Activated T-helper 1 cell treated with anti-CD3 and anti-CD28 coated beads, Interleukin-12 subunit alpha, Interleukin-12 subunit beta, Interleukin-2, Interleukin-4 antibody, amounts not matched to agents 30 ng/mL and 10 ng/mL and 1 ng/mL, durations not matched to agents 14 hours and 24 hours and 36 hours (primary cell): ENCODE data around the gene IPO4. TPM values are rescaled to one million over a fixed set of nuclear protein-coding genes. Genes with fewer than 3 reads are reported as not detected.

Experiments
- DNase-seq: peaks from one replicate; pipeline ENCODE4 v3.0.0; 2021; ENCODE audit warnings: low spot score
- H3K27ac Mint-ChIP-seq: one replicate; pipeline ENCODE4 v1.8.0; 2021; ENCODE audit warnings: mild to moderate bottlenecking, mixed read lengths
- H3K27me3 Mint-ChIP-seq: one replicate; pipeline ENCODE4 v1.8.0; 2022; ENCODE audit warnings: mild to moderate bottlenecking, moderate library complexity, mixed read lengths; ENCODE audit not compliant: insufficient read depth
- H3K36me3 Mint-ChIP-seq: one replicate; pipeline ENCODE4 v1.8.0; 2021; ENCODE audit warnings: low read depth, mixed read lengths
- H3K4me1 Mint-ChIP-seq: one replicate; pipeline ENCODE4 v1.8.0; 2021; ENCODE audit warnings: low read depth, mixed read lengths
- H3K4me3 Mint-ChIP-seq: one replicate; pipeline ENCODE4 v1.8.0; 2021; ENCODE audit warnings: mild to moderate bottlenecking, moderate library complexity, mixed read lengths
- H3K9me3 Mint-ChIP-seq: one replicate; pipeline ENCODE4 v1.8.0; 2021; ENCODE audit warnings: mixed read lengths
- intact Hi-C: fragments of 100-400 bp; cut with micrococcal nuclease; formaldehyde crosslinking; loops from one replicate; pipeline ENCODE4 v1.15.1; 2024
- total RNA-seq: library from RNA; stranded (reverse); gene quantifications from 2 replicates; pipeline ENCODE4 v1.2.3, GENCODE V29; 2022

Gene IPO4
- total RNA-seq, 1 donor from 2014 or later, result 106 TPM

- intact Hi-C loops, result loop anchor here (1.0 kb wide), 1 partner anchor 8 kb away; the partner anchor contains the start of gene IPO4
- no peak for DNase-seq
- Mint-ChIP-seq H3K27ac (peak overlapping the region; percentile 96), H3K27me3 (no peaks in the 10 kb centered on the region), H3K9me3 (no peaks in the 10 kb centered on the region), H3K36me3 (peaks cover 35% of the 10 kb centered on the region), H3K4me1 (peaks cover 61% of the 10 kb centered on the region), H3K4me3 (peak overlapping the region; percentile 97)
These were observed 7.7 kb upstream of the IPO4 start for GRCh38 chr14:24196071-24197055.

GRCh38 chr14:24195186-24196070 is 6.8 kb upstream of the IPO4 start, which contains the start of gene TM9SF1:
TM9SF1 (minus strand) TSS chr14:24195441; CDS start chr14:24195019, 422 bp downstream.
- peaks cover 37% of the 10 kb centered on the region for H3K36me3 Mint-ChIP-seq

GRCh38 chr14:24194873-24195185 is 6.2 kb upstream of the IPO4 start:
- peaks cover 67% of the 10 kb centered on the region for H3K4me1 Mint-ChIP-seq
- no peaks in the 10 kb centered on the region for H3K9me3 Mint-ChIP-seq
- H3K27ac Mint-ChIP-seq, result peak overlapping the region; percentile 96
- no peaks in the 10 kb centered on the region for H3K27me3 Mint-ChIP-seq
- intact Hi-C loops, result loop anchor here (1.0 kb wide), 3 partner anchors 18 to 48 kb away; partner anchors contain the start of genes CHMP4A, GMPR2, NEDD8 and RNF31
- peak overlapping the region; percentile 97 for H3K4me3 Mint-ChIP-seq
- peaks cover 43% of the 10 kb centered on the region for H3K36me3 Mint-ChIP-seq
- DNase-seq, result no peak

More at GRCh38 chr14:24195186-24196070, 6.8 kb upstream of the IPO4 start, which contains the start of gene TM9SF1:
- Mint-ChIP-seq H3K4me3 (peak within 1 kb of the TSS; percentile 97), H3K27me3 (no peaks in the 10 kb centered on the region), H3K4me1 (peaks cover 61% of the 10 kb centered on the region), H3K9me3 (no peaks in the 10 kb centered on the region), H3K27ac (peak within 1 kb of the TSS; percentile 96)
- intact Hi-C loops, result loop anchor here (1.0 kb wide), 4 partner anchors 7 to 48 kb away; partner anchors contain the start of genes CHMP4A, GMPR2, IPO4 and NEDD8
- DNase-seq, result peak; percentile 85

DNA sequence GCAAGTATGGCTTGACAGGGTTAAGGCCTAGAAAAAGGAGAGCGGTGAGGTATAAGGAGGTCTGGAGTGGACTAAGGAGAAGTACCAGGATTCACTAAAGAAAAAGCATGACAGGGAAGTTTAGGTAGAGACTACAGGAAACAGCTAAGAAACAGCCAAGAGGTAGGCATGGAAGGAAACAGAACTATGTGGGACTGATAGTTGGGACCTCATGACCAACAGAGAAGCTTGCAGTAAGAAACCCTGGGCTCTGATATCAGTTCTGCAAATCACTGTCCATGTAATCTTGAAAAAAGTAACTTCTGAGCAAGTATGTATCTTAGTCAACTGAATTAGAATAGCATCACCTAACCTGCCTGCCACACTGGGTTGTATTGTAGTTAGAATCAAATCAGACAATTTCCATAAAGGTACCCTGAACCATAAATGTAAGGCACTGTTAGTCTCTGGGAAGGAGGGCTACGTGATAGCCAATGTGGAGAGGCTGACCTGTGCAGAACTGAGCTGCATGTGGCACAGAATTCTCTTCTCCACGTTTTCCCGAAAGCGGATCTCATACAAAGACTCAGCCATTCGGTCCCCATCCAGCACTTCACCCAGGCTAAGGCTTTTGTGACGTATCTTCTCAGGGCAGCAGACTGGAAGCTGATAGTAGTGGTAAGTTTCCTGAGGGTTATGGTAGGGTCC is 5.7 kb upstream of the IPO4 start:
- Mint-ChIP-seq H3K27ac (peak overlapping the region; percentile 96), H3K36me3 (peaks cover 42% of the 10 kb centered on the region), H3K4me3 (peak overlapping the region; percentile 97), H3K27me3 (no peaks in the 10 kb centered on the region), H3K9me3 (no peaks in the 10 kb centered on the region), H3K4me1 (peaks cover 67% of the 10 kb centered on the region)
- intact Hi-C loops, result no loop called here
- DNase-seq, result no peak

- H3K27ac Mint-ChIP-seq, result peak overlapping the region; percentile 1
- no peak overlapping the region for H3K4me3 Mint-ChIP-seq
- no peak for DNase-seq
These were observed 4.3 kb upstream of the IPO4 start for GRCh38 chr14:24192933-24193332.

DNA sequence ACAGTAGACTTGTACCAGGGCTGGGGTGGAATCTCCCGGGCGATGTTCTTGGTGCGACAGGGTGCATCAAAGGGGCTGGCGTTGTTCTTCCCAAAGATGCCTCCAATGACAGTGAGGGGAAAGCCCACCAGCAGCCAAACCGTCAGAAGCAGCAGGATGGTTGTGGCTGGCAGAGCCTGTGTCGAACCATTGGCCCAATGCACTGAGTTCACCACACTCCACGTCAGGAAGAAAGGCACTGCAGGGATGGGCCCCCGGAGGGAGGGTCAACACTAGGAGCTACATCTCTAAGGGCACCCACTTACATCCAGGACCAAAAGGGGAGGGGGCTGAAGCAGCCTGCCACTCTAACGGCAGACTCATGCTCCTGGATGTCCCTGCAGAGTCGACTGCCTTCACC is 1.8 kb upstream of the IPO4 start:
- Mint-ChIP-seq H3K36me3 (peaks cover 47% of the 10 kb centered on the region), H3K27ac (no peak overlapping the region), H3K9me3 (no peaks in the 10 kb centered on the region), H3K27me3 (no peaks in the 10 kb centered on the region), H3K4me3 (no peak overlapping the region), H3K4me1 (peaks cover 56% of the 10 kb centered on the region)
- intact Hi-C loops, result no loop called here
- no peak for DNase-seq

More at GRCh38 chr14:24192933-24193332, 4.3 kb upstream of the IPO4 start:
- intact Hi-C loops, result no loop called here
- Mint-ChIP-seq H3K4me1 (peaks cover 62% of the 10 kb centered on the region), H3K27me3 (no peaks in the 10 kb centered on the region), H3K36me3 (peaks cover 32% of the 10 kb centered on the region), H3K9me3 (no peaks in the 10 kb centered on the region)

DNA sequence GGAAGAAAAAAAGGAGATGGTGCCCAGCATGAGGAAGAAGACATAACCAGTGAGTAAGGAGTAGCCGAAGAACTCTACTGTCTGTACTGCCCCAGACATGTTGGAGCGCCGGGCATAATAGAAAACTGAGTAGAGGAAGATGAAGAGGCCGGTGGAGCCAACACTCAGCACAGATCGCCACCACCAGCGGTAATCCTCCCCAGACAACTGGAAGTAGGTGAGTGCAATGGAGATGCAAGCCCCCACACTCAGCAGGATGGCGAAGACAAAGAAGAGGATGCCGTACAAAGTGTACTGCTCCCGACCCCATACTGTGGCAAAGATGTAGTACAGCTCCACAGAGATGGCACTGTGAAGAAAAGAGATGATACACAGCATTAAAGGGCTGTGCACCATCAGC is 844 bp upstream of the IPO4 start:
- peaks cover 48% of the 10 kb centered on the region for H3K36me3 Mint-ChIP-seq
- intact Hi-C loops, result loop anchor here (2.0 kb wide), 2 partner anchors 53 to 253 kb away; partner anchors contain the start of genes SDR39U1 and TINF2
- DNase-seq, result no peak
- H3K9me3 Mint-ChIP-seq, result no peaks in the 10 kb centered on the region
- no peaks in the 10 kb centered on the region for H3K27me3 Mint-ChIP-seq
- peak overlapping the region; percentile 86 for H3K27ac Mint-ChIP-seq
- H3K4me1 Mint-ChIP-seq, result peaks cover 50% of the 10 kb centered on the region
- H3K4me3 Mint-ChIP-seq, result no peak overlapping the region

DNA sequence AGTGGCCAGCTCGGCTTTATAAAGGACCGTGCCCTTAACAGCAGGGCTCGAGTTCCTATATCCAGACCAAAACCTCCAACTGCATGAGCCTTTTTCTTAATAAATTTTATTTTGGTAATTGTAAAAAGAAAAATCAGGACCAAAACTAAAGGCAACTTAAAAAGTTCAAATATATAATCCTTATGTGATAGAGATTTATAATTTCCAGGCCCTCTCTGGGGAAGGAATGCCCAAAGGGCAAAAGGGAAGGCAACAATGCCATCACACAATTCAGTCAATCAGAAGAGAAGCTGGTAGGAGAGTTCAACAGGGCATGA is 401 bp upstream of the IPO4 start:
- Mint-ChIP-seq H3K4me1 (peaks cover 45% of the 10 kb centered on the region), H3K9me3 (no peaks in the 10 kb centered on the region), H3K36me3 (peaks cover 48% of the 10 kb centered on the region), H3K4me3 (peak overlapping the region; percentile 91), H3K27me3 (no peaks in the 10 kb centered on the region), H3K27ac (peak overlapping the region; percentile 86)
- intact Hi-C loops, result loop anchor here (2.0 kb wide), 2 partner anchors 54 to 254 kb away; partner anchors contain the start of genes SDR39U1 and TINF2
- DNase-seq, result no peak

- no peaks in the 10 kb centered on the region for H3K27me3 Mint-ChIP-seq
- H3K4me1 Mint-ChIP-seq, result peaks cover 36% of the 10 kb centered on the region
- DNase-seq, result no peak
- H3K9me3 Mint-ChIP-seq, result no peaks in the 10 kb centered on the region
- H3K4me3 Mint-ChIP-seq, result peak overlapping the region; percentile 91
- peak overlapping the region; percentile 23 for H3K27ac Mint-ChIP-seq
- peaks cover 51% of the 10 kb centered on the region for H3K36me3 Mint-ChIP-seq
- intact Hi-C loops, result no loop called here
These were observed 1.1 kb downstream of the IPO4 start for GRCh38 chr14:24187539-24187915.

- peaks cover 51% of the 10 kb centered on the region for H3K36me3 Mint-ChIP-seq
- no peaks in the 10 kb centered on the region for H3K27me3 Mint-ChIP-seq
- DNase-seq, result no peak
- peak overlapping the region; percentile 91 for H3K4me3 Mint-ChIP-seq
- peak overlapping the region; percentile 47 for H3K27ac Mint-ChIP-seq
- intact Hi-C loops, result no loop called here
- H3K9me3 Mint-ChIP-seq, result no peaks in the 10 kb centered on the region
- H3K4me1 Mint-ChIP-seq, result peaks cover 30% of the 10 kb centered on the region
These were observed 1.6 kb downstream of the IPO4 start for GRCh38 chr14:24186831-24187538.

- no peak for DNase-seq
- intact Hi-C loops, result no loop called here
- no peaks in the 10 kb centered on the region for H3K27me3 Mint-ChIP-seq
- peaks cover 25% of the 10 kb centered on the region for H3K4me1 Mint-ChIP-seq
- no peaks in the 10 kb centered on the region for H3K9me3 Mint-ChIP-seq
- peaks cover 48% of the 10 kb centered on the region for H3K36me3 Mint-ChIP-seq
- no peak overlapping the region for H3K4me3 Mint-ChIP-seq
- no peak overlapping the region for H3K27ac Mint-ChIP-seq
These were observed 2.9 kb downstream of the IPO4 start for GRCh38 chr14:24185741-24186140.

DNA sequence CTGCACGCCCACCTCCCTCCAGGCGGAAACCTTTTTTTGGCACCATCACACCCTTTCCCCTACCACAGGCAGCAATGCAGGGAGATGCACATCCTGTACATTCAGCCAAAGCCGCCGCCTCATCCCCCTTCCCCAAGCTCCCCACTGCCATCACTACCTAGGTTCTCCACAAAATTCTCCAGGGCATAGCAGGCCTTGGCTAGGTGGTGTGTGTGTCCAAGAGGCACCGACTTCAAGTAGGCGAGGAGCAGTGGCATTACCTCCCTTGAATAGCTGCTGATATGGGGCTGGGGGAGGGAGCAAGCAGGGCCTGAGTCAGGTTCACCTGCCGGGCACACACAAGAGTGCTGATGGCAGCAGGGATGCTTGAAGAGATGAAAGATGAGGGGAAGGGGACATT is 3.6 kb downstream of the IPO4 start:
- H3K27me3 Mint-ChIP-seq, result no peaks in the 10 kb centered on the region
- H3K4me3 Mint-ChIP-seq, result no peak overlapping the region
- no peaks in the 10 kb centered on the region for H3K9me3 Mint-ChIP-seq
- DNase-seq, result no peak
- H3K4me1 Mint-ChIP-seq, result peaks cover 21% of the 10 kb centered on the region
- peaks cover 51% of the 10 kb centered on the region for H3K36me3 Mint-ChIP-seq
- no peak overlapping the region for H3K27ac Mint-ChIP-seq
- intact Hi-C loops, result no loop called here
